ENCODE results near the gene PIWIL1.

- TF ChIP-seq TAF1 (IDR thresholded peaks at IDR 0.05; ENCODE audit: borderline replicate concordance, insufficient read depth, low read length) (no peak), POLR2AphosphoS5 (IDR thresholded peaks at IDR 0.05; ENCODE audit: low read depth, low read length) (no peak)
These were observed 9.9 kb downstream of the PIWIL1 start for GRCh38 chr12:130347588-130347987.
